22Rv1 (cell line): ENCODE data around the gene SPSB3.

Experiments
- H3K27ac ChIP-seq: fragments of 450-650 bp; 2 replicates; pipeline ENCODE4 v1.5.1; 2017
- ZFX ChIP-seq: fragments of 450-650 bp; IDR thresholded peaks from 2 replicates; pipeline ENCODE4 v1.6.1; 2017; ENCODE audit warnings: antibody characterized with exemption, borderline replicate concordance
- TF ChIP-seq, protein P1 (sequence below): fragments of 450-650 bp; IDR thresholded peaks from 2 replicates; pipeline ENCODE4 v1.5.1; 2017; ENCODE audit warnings: mild to moderate bottlenecking

SPSB3 gene

GRCh38 chr16:1768061-1768766, 14.2 kb downstream of the SPSB3 start:
- TF ChIP-seq ZFX: no peak
- TF ChIP-seq, protein P1, sequence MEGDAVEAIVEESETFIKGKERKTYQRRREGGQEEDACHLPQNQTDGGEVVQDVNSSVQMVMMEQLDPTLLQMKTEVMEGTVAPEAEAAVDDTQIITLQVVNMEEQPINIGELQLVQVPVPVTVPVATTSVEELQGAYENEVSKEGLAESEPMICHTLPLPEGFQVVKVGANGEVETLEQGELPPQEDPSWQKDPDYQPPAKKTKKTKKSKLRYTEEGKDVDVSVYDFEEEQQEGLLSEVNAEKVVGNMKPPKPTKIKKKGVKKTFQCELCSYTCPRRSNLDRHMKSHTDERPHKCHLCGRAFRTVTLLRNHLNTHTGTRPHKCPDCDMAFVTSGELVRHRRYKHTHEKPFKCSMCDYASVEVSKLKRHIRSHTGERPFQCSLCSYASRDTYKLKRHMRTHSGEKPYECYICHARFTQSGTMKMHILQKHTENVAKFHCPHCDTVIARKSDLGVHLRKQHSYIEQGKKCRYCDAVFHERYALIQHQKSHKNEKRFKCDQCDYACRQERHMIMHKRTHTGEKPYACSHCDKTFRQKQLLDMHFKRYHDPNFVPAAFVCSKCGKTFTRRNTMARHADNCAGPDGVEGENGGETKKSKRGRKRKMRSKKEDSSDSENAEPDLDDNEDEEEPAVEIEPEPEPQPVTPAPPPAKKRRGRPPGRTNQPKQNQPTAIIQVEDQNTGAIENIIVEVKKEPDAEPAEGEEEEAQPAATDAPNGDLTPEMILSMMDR: no peak
- H3K27ac ChIP-seq: peak overlapping the region; percentile 97

- H3K27ac ChIP-seq: no peak overlapping the region
- no peak for TF ChIP-seq ZFX
- TF ChIP-seq, protein P1: no peak
These were observed 15.0 kb downstream of the SPSB3 start for GRCh38 chr16:1767116-1767994.

DNA sequence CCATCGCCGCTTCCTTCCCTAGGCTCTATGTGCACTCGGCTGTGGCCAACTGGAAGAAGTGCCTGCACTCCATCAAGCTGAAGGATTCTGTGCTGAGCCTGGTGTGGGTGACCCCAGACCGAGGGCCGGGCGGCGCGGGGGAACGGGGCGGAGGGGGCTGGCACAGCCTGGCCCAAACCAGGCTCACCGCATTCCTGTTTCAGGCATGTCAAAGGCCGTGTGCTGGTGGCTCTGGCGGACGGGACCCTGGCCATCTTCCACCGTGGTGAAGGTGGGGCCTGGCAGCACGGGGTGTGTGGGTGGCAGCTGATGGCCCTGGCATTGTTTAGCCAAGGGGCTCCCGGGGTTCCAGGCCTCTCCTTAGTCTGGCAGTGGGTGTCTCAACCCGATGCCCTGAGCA, 15.7 kb downstream of the SPSB3 start:
- no peak for TF ChIP-seq ZFX
- TF ChIP-seq, protein P1: no peak
- H3K27ac ChIP-seq: no peak overlapping the region

GRCh38 chr16:1766231-1766630, 16.1 kb downstream of the SPSB3 start:
- TF ChIP-seq ZFX: no peak
- TF ChIP-seq, protein P1: no peak

GRCh38 chr16:1765826-1766225, 16.5 kb downstream of the SPSB3 start:
- TF ChIP-seq, protein P1: no peak
- TF ChIP-seq ZFX: no peak

More at GRCh38 chr16:1766231-1766630, 16.1 kb downstream of the SPSB3 start:
- H3K27ac ChIP-seq: no peak overlapping the region

GRCh38 chr16:1764971-1765370, 17.4 kb downstream of the SPSB3 start:
- TF ChIP-seq, protein P1: no peak
- TF ChIP-seq ZFX: no peak
- no peak overlapping the region for H3K27ac ChIP-seq

More at GRCh38 chr16:1765826-1766225, 16.5 kb downstream of the SPSB3 start:
- no peak overlapping the region for H3K27ac ChIP-seq
